SHP77 (cell line): ENCODE measurements around the gene GPR39.
"Not testable (repeated sequence)": the region's sequence is repeated elsewhere in the genome, so short reads cannot be mapped to it uniquely, and the experiment has no call there.

Experiments
- DNase-seq, 2 experiments: peaks; one replicate each; lab custom pipeline; 2025; lab: John Stamatoyannopoulos, UW

The GPR39 gene

DNA sequence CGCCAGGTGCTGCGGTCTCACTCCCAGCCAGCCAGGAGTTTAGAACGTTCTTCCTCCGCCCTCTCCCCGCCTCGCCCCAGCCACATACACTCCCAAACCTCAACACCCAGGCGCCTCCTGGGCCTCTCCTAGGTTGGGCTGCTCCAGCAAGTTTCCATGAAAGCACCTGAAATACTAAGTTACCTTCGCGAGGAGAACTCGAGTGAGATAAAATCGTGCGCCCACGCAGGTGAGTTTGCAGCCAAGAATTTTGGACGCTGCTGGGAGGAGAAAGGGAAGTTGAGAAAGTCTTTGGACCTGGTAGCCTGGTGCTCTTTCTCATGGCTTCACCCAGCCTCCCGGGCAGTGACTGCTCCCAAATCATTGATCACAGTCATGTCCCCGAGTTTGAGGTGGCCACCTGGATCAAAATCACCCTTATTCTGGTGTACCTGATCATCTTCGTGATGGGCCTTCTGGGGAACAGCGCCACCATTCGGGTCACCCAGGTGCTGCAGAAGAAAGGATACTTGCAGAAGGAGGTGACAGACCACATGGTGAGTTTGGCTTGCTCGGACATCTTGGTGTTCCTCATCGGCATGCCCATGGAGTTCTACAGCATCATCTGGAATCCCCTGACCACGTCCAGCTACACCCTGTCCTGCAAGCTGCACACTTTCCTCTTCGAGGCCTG, at the start of gene GPR39:
Gene GPR39 (plus strand): TSS at position 83 of the 673 bp plus-strand sequence.
- DNase-seq = no peak

DNA sequence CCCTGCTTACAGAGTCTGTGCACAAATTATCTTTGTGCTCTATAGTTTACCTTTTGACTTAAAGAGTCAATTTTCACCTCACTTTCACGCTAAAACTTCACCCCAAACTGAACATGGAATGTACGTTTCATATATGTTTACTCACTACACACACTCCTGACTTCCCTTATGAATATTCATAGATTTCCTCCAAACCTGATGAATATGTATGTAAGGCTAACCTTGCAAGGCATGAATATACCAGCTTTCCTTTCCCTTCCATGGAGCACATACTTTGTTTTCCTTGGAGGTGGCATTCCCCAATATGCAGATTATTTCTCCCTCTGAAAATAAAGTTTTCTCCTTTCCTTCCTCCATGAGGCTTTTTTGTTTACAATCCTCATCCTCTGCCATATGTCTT, 48.4 kb upstream of the GPR39 start:
- no peak for DNase-seq

DNA sequence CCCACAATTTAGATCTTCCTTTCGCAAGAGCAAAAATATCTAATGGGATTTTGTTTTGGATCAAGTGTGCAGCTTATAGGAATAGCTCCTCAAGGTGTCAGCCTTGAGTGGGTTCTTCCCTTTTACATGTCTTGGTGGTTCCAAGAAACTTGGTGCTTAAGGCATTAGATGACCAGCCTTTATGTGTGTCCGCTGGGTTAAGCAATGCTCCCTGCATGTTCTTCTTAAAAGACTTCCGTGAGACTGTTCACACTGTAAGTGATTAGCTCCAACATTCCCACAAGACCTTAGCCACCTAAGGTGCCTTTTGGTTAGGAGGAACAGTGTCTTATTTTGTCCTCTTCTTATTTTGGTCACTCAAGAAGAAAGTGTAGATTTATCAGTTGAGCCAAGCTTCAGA, 44.3 kb upstream of the GPR39 start:
- no peak for DNase-seq

DNA sequence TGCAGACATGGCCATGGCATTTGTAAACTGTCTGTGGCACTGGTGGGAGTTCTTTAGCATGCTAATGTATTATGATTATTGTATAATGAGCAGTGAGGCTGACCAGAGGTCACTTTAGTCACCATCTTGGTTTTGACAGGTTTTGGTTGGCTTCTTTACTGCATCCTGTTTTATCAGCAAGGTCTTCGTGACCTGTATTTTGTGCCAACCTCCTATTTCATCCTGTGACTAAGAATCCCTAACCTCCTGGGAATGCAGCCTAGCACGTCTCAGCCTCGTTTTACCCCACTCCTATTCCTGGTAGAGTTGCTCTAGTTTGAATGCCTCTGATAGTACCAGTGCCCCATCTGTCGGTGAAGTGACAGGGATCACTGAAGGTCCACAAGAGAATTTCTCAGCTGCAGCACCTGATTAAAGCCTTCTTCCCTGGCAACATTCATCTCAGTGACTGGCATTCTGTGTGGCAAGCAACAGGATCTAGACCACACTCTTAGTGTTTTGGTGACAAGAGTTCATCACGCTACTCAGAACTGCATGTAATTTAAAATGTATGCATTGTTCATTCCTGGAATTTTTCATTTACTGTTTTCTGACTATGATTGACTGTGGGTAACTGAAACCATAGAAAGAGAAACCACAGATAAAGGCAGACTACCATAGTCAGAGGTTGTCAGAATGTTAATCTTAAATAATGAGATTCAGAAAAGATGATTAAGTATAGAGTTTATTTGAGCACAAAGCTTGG, 43.0 kb upstream of the GPR39 start:
- DNase-seq = no peak

DNA sequence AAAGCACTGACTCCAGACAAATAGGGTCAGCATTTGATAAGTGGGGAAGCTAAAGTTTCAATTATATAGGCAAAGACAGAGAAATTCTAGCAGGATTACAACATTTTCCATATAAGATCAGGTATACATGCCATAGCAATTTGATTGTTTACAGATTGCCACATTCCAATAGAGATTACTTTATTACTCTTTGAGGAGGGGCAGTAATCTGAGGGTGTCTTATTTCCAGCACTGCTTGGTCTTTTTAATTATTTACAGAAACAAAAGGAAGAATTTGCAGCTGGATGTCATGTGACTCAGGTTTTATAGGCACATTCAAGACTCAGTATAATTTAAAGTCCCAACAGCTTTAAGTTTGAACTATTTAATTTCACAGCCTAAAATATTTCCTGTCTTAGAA, 42.5 kb upstream of the GPR39 start:
- no peak for DNase-seq

DNA sequence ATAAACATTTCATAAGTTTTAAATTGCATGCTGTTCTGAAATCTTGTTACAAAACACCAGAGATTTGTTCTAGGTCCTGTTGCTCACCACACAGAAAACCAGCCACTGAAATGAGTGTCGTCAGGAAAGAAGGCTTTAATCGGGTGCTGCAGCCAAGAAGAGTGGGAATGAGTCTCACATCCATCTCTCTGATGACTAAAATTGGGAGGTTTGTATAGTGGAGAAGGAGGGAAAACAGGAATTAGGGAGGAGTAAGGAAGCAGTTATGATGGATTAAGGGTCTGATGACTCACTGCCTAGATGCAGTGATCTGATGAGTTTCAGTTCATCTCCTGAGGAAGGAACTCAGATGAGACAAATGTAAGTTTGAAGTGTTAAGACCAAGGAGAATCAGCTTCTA, 42.1 kb upstream of the GPR39 start:
- no peak for DNase-seq

DNA sequence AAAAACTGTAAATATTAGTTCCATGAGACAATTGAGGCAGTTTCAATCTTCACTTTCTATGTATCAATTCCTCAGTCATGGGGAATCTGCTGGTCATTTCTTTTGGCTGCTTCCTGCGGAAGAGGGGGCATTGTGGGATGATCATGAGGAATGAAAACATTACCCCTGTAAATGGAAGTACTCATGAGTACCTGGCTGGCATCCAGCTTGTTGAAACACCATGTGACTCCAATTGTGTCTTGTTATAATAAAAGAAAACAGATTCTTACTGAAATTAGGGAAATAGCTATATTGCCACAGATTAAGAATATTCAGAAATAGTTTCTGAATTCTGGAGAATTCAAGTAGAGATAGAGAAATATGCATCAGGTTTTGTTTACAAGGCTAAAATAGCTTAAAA, 41.6 kb upstream of the GPR39 start:
- no peak for DNase-seq

DNA sequence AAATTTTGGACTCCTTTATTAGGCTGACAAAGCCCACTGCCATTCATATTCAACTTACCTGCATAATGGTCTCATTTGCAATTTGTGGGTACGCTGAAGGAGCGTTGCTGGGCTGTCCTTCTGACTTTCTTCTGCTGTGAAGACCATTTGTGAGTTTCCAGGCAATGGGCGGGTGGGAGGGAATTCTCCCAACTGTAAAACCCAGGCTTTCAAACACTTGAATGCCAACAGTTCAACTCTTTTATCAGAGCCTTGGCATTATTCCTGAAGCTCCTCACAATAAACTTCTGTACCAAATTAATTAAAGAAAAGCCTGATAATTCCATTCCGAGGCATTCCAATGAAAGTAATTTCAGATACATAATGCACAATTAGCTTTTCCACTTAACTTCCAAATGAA, 35.2 kb upstream of the GPR39 start:
- DNase-seq = no peak

DNA sequence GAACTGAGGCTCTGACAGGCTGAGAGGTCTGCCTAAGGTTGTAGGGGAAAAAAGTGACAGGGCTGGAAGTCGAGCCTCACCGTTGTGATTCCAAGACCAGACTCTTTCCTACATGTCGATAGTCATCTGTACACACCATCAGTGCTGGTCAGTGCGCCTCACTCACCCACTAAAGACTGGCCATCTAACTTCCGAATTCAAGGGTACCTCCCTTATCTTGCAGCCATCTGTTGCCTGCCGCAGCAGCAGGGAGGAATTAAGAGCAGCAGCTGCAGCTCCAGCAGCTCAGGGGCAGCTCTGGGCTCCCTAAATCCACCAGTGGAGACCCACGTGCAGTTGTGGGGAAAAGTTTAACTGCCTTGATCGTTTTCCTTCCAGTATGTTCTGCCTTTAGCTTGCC, 32.6 kb upstream of the GPR39 start:
- no peak for DNase-seq

DNA sequence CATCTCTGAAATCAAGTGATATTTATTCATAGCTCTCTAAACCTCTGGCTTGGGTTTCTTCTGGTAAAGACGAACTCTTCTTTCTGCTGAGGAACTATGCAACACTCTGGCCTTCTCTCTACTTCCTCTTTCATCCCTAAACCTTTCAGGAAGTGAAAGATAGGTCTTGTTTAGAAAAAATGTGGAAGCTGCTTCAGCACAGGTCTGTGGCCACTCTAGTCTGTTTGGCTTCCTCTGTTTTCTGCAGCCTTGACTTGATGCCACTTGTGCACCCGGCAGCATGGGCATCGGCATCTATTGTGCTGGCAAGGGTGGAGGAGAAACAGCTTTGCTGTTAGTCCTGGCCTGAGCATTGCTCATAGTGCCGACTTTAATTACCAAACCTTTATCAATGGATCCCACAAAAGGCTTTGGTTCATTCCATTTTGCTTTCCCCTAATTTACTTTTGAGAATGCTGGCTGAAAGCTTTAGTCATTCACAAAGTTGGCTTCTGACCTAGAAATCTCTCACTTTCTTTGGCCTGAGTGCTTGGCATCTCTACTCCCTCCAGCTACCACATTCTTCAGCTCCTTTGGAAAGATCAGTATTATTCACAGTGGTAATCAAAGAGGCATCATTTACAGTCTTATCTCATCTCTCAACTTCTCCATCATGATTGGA, 32.0 kb upstream of the GPR39 start:
- no peak for DNase-seq

DNA sequence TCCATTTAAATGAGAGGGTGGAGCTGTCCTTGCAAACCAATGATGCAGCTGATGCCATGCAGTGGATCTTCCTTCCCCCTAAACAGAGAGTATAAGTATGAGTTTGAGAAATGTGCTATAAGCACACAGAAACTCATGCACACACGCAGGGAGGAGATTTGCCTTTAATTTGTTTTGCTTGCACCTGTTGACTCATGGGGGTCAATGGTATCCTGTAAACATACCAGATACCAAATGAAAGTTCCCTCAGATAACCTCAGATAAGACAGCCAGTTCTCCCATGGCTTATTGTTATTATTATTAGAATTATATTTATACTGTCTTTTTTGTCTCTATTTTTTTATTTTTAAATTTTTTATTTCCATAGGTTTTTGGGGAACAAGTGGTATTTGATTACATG, 29.5 kb upstream of the GPR39 start:
- DNase-seq = no peak

DNA sequence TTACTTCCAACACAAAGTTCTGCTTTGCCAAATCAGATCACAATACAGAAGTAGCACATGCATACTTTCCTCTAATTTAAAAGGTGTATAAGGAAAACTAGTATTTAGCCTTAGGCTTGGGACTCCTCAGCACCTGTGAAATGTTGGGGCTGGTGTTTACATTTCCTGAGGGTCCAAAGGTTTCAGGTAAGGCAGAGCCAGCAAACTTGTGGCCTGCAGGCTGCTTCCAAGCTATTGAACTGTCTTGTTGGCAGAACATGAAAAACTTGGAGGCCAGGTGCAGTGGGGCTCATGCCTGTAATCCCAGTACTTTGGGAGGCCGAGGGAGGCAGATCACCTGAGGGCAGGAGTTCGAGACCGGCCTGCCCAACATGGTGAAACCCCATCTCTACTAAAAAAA, 26.5 kb upstream of the GPR39 start:
- DNase-seq = no peak

DNA sequence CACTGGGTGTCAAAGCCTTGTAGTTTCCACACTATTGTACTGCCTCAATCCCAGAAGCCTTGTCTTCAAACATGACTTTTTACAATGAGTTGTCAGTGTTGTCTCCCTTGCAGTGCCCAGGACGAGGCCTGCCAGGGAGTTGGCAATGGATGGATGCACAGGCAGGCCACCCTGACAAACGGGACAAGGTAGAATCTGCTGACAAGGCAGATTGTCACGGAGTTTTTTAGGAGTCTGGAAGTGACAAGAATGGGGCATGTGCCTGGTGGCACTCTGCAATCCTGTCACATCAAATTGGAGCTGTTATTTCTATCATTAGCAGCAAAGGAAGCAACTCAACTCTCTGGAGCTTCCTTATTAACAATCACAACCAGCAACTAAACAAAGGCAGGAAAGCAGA, 25.2 kb upstream of the GPR39 start:
- DNase-seq = no peak

DNA sequence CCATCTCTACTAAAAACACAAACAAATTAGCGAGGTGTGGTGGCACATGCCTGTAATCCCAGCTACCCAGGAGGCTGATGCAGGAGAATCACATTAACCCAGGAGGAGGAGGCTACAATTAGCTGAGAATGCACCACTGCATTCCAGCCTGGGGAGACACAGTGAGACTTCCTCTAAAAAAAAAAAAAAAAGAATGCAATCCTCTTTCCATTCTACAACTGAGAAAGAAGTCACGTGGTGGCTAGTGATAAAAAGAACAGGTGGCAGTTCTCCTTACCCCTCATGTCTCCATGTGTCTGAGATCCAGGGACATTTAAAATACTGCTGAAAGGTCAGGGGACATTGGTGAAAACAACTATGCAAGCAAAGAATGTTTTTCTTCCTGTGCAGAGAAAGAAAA, 24.4 kb upstream of the GPR39 start:
- no peak for DNase-seq

DNA sequence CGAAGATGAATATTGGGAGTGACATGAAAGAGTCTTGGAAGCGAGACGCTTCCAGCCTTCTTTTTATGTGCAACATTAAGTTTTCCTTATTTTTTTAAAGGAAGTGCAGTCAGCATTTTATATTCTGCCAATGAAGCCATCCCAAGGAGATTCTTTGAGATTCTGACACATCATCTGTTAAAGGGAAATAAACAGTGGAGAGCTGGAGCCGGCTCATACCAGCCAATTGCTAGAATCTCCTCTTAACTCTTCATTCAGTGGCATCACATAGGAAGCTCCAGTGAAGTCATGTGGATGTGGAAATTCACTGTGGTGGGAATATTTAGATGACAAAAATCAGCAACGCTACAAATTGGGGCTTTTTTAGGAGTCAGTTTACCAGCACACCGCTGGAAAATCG, 23.7 kb upstream of the GPR39 start:
- DNase-seq = no peak

DNA sequence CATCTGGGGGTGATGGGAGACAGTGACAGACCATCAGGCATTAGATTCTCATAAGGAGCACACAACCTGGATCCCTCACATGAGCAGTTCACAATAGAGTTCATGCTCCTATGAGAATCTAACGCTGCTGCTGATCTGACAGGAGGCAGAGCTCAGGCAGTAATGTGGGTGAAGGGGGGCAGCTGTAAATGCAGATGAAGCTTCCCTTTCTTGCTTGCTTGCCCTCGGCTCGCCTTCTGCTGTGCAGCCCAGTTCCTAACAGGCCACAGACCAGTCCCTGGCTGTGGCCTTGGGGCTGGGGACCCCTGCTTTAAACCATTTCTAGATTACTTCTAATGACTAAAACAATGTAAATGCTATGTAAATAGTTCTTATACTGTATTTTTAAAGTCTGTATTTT, 19.6 kb upstream of the GPR39 start:
- DNase-seq = not testable (repeated sequence)

DNA sequence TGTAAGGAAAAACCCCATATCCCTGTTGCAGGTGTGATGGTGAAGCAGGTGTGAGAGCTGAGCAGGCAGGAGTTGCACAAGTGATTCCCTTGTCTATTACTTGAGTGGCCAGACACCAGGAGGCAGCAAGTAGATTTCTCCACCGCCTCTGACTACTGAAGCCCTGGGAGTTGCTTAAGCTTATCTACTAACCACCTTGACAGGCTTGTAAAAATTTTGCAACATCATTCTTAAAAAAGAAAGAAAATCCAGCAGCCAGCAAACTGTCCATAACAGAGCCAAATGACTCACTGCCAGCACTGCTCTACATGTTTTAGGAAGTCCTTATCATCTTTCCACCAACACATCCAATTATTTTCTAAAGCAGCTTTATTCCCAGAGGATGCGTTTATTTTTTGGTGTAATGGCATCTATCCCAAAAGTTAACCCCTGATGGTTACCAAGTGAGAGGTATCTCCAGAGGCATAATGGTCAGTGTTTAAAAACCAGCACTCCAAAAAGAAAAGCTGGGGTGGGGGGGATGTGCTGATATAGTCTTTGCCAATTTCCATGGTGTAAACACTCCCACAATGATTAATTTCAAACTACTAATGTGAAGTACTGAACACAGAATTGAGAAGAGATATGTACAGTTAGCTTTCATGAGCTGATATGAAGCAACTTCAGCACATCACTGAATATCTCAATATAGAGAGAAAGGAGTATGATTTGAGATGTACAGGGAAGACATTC, 16.3 kb upstream of the GPR39 start:
- DNase-seq = no peak

DNA sequence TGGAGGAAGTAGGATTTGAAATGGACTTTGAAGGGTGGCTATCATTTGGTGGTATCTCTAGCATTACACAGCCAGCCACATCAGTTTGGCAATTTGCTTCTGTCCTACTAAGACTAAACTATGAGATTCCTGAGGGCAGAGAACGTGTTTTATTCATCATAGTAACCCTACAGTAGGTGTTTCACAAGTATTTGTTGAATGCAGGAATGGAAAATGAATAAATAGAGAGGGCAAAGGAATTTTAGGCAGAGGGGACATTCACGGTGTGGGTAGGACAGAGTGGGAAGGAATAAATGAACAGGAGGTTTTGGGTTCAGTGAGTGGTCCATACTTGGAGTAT, 15.7 kb upstream of the GPR39 start:
- DNase-seq = no peak

DNA sequence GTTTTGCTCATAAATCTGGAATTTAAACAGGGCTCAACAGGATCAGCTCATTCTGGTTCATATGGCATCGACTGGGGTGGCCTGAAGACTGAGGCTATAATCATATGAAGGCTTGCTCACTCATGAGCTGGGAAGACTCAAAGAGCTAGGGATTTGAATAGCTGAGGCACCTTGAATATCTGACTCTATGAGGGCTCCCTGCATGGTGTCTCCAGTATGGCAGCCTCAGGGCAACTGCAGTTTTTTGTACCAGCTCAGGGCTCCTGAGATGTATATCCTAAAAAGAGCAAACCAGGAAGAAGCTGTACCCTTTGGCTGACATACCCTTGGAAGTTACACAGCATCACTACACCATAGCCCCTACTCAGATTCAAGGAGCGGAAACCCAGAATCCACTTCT, 15.3 kb upstream of the GPR39 start:
- DNase-seq = no peak

DNA sequence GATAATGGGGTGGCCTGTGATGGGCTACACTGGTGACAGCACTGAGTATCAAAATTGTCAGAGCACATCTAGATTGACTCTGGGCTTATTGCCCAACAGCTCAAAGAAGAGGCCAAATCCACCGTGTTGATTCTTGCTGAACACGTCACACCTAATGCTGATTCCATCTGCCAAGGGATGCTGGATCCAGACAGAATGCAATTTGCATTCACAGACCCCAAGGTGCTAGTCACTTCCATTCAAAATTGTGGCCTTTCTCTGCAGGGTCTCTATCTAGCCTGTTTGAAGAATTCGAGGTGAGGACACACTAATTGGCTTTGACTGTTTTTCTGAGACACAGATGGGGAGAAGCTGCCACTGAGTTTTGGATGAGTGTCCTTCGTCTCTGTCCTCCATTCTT, 13.5 kb upstream of the GPR39 start:
- DNase-seq = peak in 1 of 2 experiments; percentile 12

DNA sequence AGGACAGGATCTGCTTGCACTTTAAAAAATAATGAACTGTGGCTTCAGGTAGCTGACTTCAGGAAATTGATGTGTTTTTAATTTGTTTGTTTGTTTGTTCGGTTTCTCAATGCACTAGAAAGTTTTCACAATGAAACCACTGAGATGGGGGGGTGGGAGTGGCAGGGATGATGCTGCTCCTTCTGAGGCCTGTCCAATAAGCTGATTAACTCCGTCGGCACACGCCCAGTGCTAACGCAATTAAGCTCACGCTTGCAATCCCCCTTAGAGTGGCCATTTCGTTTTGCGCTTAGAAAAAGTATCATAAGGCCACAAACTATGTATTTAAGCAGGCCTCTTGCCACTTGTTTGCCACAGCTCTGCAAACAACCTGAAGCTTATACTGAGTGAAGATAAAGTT, 12.5 kb upstream of the GPR39 start:
- no peak for DNase-seq

DNA sequence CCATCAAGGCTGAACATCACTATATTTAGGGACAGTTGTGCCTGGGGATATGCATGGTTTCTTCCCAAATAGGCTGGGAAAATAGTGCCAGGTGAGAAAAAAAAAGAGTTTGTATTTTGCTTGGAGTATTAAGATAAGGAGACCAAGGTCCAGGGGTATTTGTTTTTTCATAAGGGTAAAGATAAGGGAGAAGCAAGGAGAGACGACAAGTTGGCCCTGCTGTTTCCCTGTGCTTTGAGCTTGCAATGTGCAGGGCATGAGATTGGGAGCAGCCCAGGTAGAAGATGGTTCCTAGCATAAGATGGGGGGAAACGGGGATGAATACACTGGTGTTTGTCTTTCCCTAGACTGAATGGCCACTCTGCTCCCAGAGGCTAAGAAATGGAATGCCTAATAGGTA, 8.8 kb upstream of the GPR39 start:
- DNase-seq = no peak

DNA sequence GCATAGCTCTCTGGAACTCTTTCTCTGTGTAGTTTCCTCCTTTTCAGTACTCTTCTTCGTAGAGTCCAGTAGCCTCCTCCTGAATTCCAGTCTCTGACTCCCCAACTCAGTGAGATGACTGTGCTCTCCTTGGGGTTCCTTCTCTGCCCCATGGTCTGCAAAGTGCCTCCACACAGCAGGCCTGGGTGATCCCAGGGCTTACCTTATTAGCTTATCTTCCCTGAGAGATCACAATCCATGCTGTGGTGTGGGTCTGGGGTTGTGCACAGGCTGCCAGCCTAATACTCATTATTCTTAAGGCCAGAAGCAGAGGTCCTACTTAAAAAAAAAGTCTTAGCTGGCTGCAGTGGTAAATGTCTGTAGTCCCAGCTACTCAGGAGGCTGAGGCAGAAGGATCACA, 4.6 kb upstream of the GPR39 start:
- DNase-seq = no peak
